PFSK-1 (cell line): Measurements from ENCODE around the gene LSAMP.

Source experiments
- FOXP2 ChIP-seq: optimal IDR thresholded peaks from 2 replicates; pipeline ENCODE3; 2011; ENCODE audit warnings: borderline replicate concordance, control low read depth, inconsistent platforms; ENCODE audit not compliant: insufficient read depth; ENCODE audit errors: extremely low read length, extremely low read depth
- POLR2AphosphoS5 ChIP-seq: IDR thresholded peaks from 2 replicates; pipeline ENCODE4 v1.6.1; 2012; ENCODE audit warnings: low read depth, mild to moderate bottlenecking, control low read depth, low read length, moderate library complexity
- REST ChIP-seq, 2 experiments: IDR thresholded peaks; 2 replicates each; pipeline versions ENCODE4 v1.6.1 to v1.8.0; 2011 to 2012; ENCODE audit warnings: low read depth in 2 of 2, low read length in 2 of 2, control low read depth in 1 of 2, inconsistent platforms in 1 of 2, mild to moderate bottlenecking in 1 of 2, moderate library complexity in 1 of 2; ENCODE audit not compliant: insufficient read depth in 1 of 2
- SIN3A ChIP-seq: IDR thresholded peaks from 2 replicates; pipeline ENCODE4 v1.6.1; 2012; ENCODE audit warnings: mild to moderate bottlenecking, low read length, moderate library complexity, borderline replicate concordance; ENCODE audit not compliant: insufficient read depth
- TAF1 ChIP-seq: IDR thresholded peaks from 2 replicates; pipeline ENCODE4 v1.6.1; 2012; ENCODE audit warnings: low read length, control low read depth, borderline replicate concordance; ENCODE audit not compliant: insufficient read depth

- TF ChIP-seq POLR2AphosphoS5, result no peak
- TF ChIP-seq SIN3A, result no peak
- no peak for TF ChIP-seq REST (IDR thresholded peaks at IDR 0.05; ENCODE audit: insufficient read depth in 1 of 2, low read depth in 2 of 2, low read length in 2 of 2)
- no peak for TF ChIP-seq TAF1
- TF ChIP-seq FOXP2, result no peak
Measured at GRCh38 chr3:116270056-116270455, 175.2 kb downstream of the LSAMP start.
